Hepatocyte (in vitro differentiated cells): ENCODE measurements around the gene TMEM131. TPM values are rescaled to one million over a fixed set of nuclear protein-coding genes. Genes with fewer than 3 reads are reported as not detected.

Source experiments
- DNase-seq: peaks from one replicate; pipeline ENCODE4 v3.0.0-alpha.2; 2016; ENCODE audit warnings: low spot score
- H2AFZ ChIP-seq: fragments of 200-600 bp; sonication (generic); 2 replicates; pipeline ENCODE4 v1.6.0; 2016; ENCODE audit warnings: antibody characterized with exemption, mild to moderate bottlenecking
- H3K27ac ChIP-seq: fragments of 200-600 bp; sonication (generic); 2 replicates; pipeline ENCODE4 v1.5.1; 2016; ENCODE audit warnings: mild to moderate bottlenecking
- H3K27me3 ChIP-seq: fragments of 200-600 bp; sonication (generic); 2 replicates; pipeline ENCODE4 v1.6.1; 2016
- H3K36me3 ChIP-seq: fragments of 200-600 bp; sonication (generic); replicated peaks from 2 replicates; pipeline ENCODE4 v1.5.1; 2016; ENCODE audit warnings: low read depth; ENCODE audit not compliant: insufficient read depth
- H3K4me1 ChIP-seq: fragments of 200-600 bp; sonication (generic); 2 replicates; pipeline ENCODE4 v1.5.1; 2016; ENCODE audit warnings: mild to moderate bottlenecking, moderate library complexity; ENCODE audit not compliant: insufficient read depth
- H3K4me2 ChIP-seq: fragments of 200-600 bp; sonication (generic); 2 replicates; pipeline ENCODE4 v1.6.0; 2016
- H3K4me3 ChIP-seq: fragments of 200-600 bp; sonication (generic); 2 replicates; pipeline ENCODE4 v1.5.1; 2016; ENCODE audit warnings: mild to moderate bottlenecking
- H3K79me2 ChIP-seq: fragments of 200-600 bp; sonication (generic); 2 replicates; pipeline ENCODE4 v1.6.0; 2017; ENCODE audit warnings: mild to moderate bottlenecking
- H3K9me2 ChIP-seq: fragments of 200-600 bp; sonication (generic); replicated peaks from 2 replicates; pipeline ENCODE4 v1.6.0; 2017; ENCODE audit warnings: mild to moderate bottlenecking; ENCODE audit not compliant: insufficient read depth
- H3K9me3 ChIP-seq: fragments of 200-600 bp; sonication (generic); 2 replicates; pipeline ENCODE4 v1.5.1; 2016; ENCODE audit warnings: low read depth, mild to moderate bottlenecking
- H4K20me1 ChIP-seq: fragments of 200-600 bp; sonication (generic); 2 replicates; pipeline ENCODE4 v1.6.0; 2016; ENCODE audit warnings: mild to moderate bottlenecking; ENCODE audit not compliant: insufficient read depth, poor library complexity, severe bottlenecking
- CTCF ChIP-seq: fragments of 200-600 bp; sonication (generic); IDR thresholded peaks from 2 replicates; pipeline ENCODE4 v1.5.1; 2016; ENCODE audit warnings: antibody characterized with exemption, mild to moderate bottlenecking; ENCODE audit not compliant: poor library complexity
- EZH2 ChIP-seq: fragments of 200-600 bp; sonication (generic); IDR thresholded peaks from 2 replicates; pipeline ENCODE4 v1.6.1; 2016; ENCODE audit warnings: antibody characterized with exemption, mild to moderate bottlenecking, borderline replicate concordance
- EZH2phosphoT487 ChIP-seq: fragments of 200-600 bp; sonication (generic); IDR thresholded peaks from one replicate; pipeline ENCODE4 v1.6.1; 2018; ENCODE audit warnings: antibody characterized with exemption, mild to moderate bottlenecking, low read depth, moderate library complexity; ENCODE audit not compliant: unreplicated experiment, severe bottlenecking
- WGBS: methylation state at CpG from one replicate; pipeline ENCODE4 v1.1.6; 2016; ENCODE audit warnings: low lambda C conversion rate; ENCODE audit errors: missing lambda C conversion rate; 5-methylcytosine and 5-hydroxymethylcytosine counted together
- polyA plus RNA-seq: library from polyadenylated mRNA; unstranded; fragments of >200 nt; fragmentation: Nextera tagmentation; extraction: Ambion mirVana; gene quantifications from 2 replicates; pipeline ENCODE4 v1.2.1, GENCODE V29; 2016
- total RNA-seq: library from RNA; depleted of rRNA; stranded (reverse); fragments of >200 nt; gene quantifications from 2 replicates; pipeline ENCODE4 v1.2.3, GENCODE V29; 2014

Gene TMEM131
- total and polyA plus RNA-seq, 2 experiments from 2014 or later, result 17.5 to 42.1 TPM

GRCh38 chr2:97969081-97970067, 26.4 kb downstream of the TMEM131 start:
- Histone ChIP-seq H4K20me1 (peaks cover 35% of the 10 kb centered on the region), H3K27ac (peak overlapping the region; percentile 45), H3K27me3 (no peaks in the 10 kb centered on the region), H2AFZ (no peak overlapping the region), H3K4me3 (no peak overlapping the region), H3K9me3 (peaks cover 11% of the 10 kb centered on the region), H3K79me2 (peaks cover 98% of the 10 kb centered on the region), H3K9me2 (no peaks in the 10 kb centered on the region), H3K4me1 (peaks cover 28% of the 10 kb centered on the region), H3K4me2 (no peak overlapping the region), H3K36me3 (no peaks in the 10 kb centered on the region)
- TF ChIP-seq CTCF, result no peak
- TF ChIP-seq EZH2, result no peak
- TF ChIP-seq EZH2phosphoT487, result no peak
- no peak for DNase-seq
- WGBS, result 72% methylated on average over 4 of the region's 4 CpGs

- DNase-seq, result no peak
- H3K9me2 ChIP-seq, result no peaks in the 10 kb centered on the region
- no peaks in the 10 kb centered on the region for H3K36me3 ChIP-seq
- no peak for TF ChIP-seq EZH2
- H4K20me1 ChIP-seq, result peaks cover 45% of the 10 kb centered on the region
- peaks cover 2% of the 10 kb centered on the region for H3K9me3 ChIP-seq
- no peak overlapping the region for H3K27ac ChIP-seq
- H2AFZ ChIP-seq, result no peak overlapping the region
- 93% methylated on average over 7 of the region's 7 CpGs for WGBS
- H3K79me2 ChIP-seq, result peaks cover 98% of the 10 kb centered on the region
- no peaks in the 10 kb centered on the region for H3K27me3 ChIP-seq
- no peak overlapping the region for H3K4me3 ChIP-seq
- H3K4me2 ChIP-seq, result no peak overlapping the region
- peaks cover 28% of the 10 kb centered on the region for H3K4me1 ChIP-seq
These were observed 27.7 kb downstream of the TMEM131 start for GRCh38 chr2:97967931-97968627.

GRCh38 chr2:97967216-97967592, 28.5 kb downstream of the TMEM131 start:
- peaks cover 45% of the 10 kb centered on the region for H4K20me1 ChIP-seq
- no peak overlapping the region for H3K4me3 ChIP-seq
- H3K4me1 ChIP-seq, result peaks cover 28% of the 10 kb centered on the region
- no peaks in the 10 kb centered on the region for H3K27me3 ChIP-seq
- TF ChIP-seq CTCF, result no peak
- TF ChIP-seq EZH2phosphoT487, result no peak
- no peak for TF ChIP-seq EZH2
- H3K9me3 ChIP-seq, result no peaks in the 10 kb centered on the region
- no peak overlapping the region for H3K27ac ChIP-seq
- H3K79me2 ChIP-seq, result peaks cover 100% of the 10 kb centered on the region
- no peaks in the 10 kb centered on the region for H3K36me3 ChIP-seq
- H3K4me2 ChIP-seq, result no peak overlapping the region
- no peak for DNase-seq
- no peaks in the 10 kb centered on the region for H3K9me2 ChIP-seq
- H2AFZ ChIP-seq, result no peak overlapping the region
